Measurements from ENCODE around the gene CAMK4.
"Not testable (repeated sequence)": the region's sequence is repeated elsewhere in the genome, so short reads cannot be mapped to it uniquely, and the experiment has no call there.

GRCh38 chr5:111410067-111410466, 185.9 kb downstream of the CAMK4 start:
- not testable (repeated sequence) for TF ChIP-seq CTCF (IDR thresholded peaks at IDR 0.05; ENCODE audit: poor library complexity, severe bottlenecking); REST (IDR thresholded peaks at IDR 0.05; ENCODE audit: borderline replicate concordance); POLR2AphosphoS5 (IDR thresholded peaks at IDR 0.05)

Data from neural cell (in vitro differentiated cells).